Measurements from ENCODE around the gene KCNAB2. TPM values are rescaled to one million over a fixed set of nuclear protein-coding genes. Genes with fewer than 3 reads are reported as not detected.

The KCNAB2 gene
- total RNA-seq, 1 experiment from 2014 or later, result 10.3 TPM

- TF ChIP-seq ATF2 (CRISPR knock-in tag; IDR thresholded peaks at IDR 0.05; ENCODE audit: borderline replicate concordance, low read depth), result no peak
- TF ChIP-seq ATF6 (CRISPR knock-in tag; IDR thresholded peaks at IDR 0.05), result no peak
- TF ChIP-seq OVOL2 (CRISPR knock-in tag; IDR thresholded peaks at IDR 0.05; ENCODE audit: borderline replicate concordance), result no peak
- TF ChIP-seq PRDM15 (CRISPR knock-in tag; IDR thresholded peaks at IDR 0.05), result peak; percentile 23; the same call in 1 of the 2 replicates
- TF ChIP-seq ZNF512 (CRISPR knock-in tag; IDR thresholded peaks at IDR 0.05; ENCODE audit: borderline replicate concordance), result no peak
- 0 out of 2 replicates have a peak, but pooled peaks have one; percentile 21 for TF ChIP-seq ATF3 (CRISPR knock-in tag; conservative IDR thresholded peaks at IDR 0.05)
- no peak for TF ChIP-seq ZNF396 (CRISPR knock-in tag; IDR thresholded peaks at IDR 0.05; ENCODE audit: borderline replicate concordance)
Measured at GRCh38 chr1:6148497-6149241, 103.0 kb downstream of the KCNAB2 start (continued).

GRCh38 chr1:6149597-6149996, 103.9 kb downstream of the KCNAB2 start:
- Mint-ChIP-seq H3K4me1 (peaks cover 4% of the 10 kb centered on the region), H3K27me3 (ENCODE audit: low read depth) (peaks cover 19% of the 10 kb centered on the region), H3K4me3 (no peak overlapping the region), H3K27ac (no peak overlapping the region), H3K36me3 (no peaks in the 10 kb centered on the region), H3K9me3 (no peaks in the 10 kb centered on the region)
- TF ChIP-seq TEAD1 (CRISPR knock-in tag; IDR thresholded peaks at IDR 0.05), result no peak
- no peak for TF ChIP-seq ATF2 (CRISPR knock-in tag; IDR thresholded peaks at IDR 0.05; ENCODE audit: borderline replicate concordance, low read depth)
- CTCF ChIA-PET, result no interaction called here
- no peak for DNase-seq (ENCODE audit: low spot score)
- no peak for ATAC-seq
- POLR2A ChIA-PET, result no interaction called here

All from WTC11 (cell line).